ENCODE measurements around the gene DRGX.

DRGX gene

DNA sequence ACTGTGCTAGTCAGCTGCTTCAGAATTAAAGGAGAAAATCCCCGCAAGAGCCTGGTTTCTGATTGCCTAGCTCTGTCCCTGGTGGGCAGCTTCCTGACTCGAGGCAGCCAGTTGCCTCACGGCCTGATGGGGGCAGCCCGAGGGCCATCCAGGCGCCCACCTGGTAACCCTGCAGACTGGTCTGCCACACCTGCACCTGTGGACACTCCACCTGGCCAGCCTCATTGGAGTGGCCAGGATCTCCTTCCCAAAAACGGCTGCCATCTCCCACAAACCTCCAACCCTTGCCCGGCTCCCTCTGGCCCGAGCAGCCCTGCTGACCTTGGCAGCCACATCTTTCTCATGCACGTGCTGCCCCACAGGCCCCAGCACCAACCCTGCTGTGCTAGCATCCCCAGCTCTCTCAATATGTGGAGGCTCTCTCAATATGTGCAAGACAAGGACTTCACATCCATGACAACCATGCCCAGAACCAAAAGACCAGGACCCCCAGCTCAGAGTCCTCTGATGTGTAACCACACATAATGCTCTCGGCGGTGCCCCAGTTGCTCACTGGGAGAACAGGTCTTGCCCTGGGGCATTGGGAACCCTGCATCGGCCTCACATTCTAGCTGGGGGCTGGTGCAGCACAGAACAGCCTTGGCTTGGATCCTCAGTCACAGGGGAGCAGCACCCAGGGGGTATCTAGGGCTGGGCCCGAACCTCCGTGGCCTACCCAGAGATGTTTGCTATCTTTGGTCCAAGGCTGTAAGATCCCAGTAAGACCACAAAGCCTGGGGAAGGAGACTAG lies 14.6 kb downstream of the DRGX start:
- DNase-seq: no peak

DNA sequence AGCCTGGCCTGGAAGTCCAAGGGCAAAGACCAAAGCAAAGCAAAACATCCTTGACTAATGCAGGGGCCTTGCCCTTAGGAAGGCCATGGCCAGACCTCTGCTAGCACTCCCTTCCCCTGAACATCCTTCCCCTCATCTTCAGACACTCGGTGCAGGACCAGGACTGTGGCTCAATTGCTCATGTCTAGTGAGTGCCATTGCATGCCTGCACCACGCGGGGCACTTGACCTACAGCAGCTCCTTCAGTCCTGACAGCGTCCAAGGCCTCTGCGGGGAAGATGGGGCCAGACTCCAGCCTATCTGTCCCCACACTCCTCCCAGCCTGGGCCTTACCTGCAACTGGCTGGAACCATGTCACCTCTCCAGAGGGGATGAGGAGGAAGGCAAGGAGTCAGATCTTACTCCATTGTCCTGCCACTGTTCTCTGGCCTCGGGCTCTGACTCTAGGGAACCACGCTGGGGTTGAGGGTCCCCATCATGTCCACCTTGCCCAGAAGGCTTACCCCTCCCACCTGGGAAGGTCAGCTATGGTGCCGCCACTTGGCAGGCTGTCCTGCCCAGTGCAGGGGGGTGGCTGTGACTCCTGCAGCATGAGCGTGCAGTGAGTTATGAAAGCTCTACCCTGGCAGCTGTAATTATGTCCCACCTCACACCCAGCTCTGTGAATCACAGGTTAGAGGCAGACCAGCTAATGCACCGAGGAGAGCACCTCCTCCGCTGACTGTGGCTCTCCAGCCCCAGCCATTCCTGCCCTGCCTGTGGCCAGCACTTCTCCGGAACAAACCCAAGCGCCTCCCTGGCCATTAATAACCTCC lies 16.1 kb downstream of the DRGX start:
- no peak for DNase-seq

DNA sequence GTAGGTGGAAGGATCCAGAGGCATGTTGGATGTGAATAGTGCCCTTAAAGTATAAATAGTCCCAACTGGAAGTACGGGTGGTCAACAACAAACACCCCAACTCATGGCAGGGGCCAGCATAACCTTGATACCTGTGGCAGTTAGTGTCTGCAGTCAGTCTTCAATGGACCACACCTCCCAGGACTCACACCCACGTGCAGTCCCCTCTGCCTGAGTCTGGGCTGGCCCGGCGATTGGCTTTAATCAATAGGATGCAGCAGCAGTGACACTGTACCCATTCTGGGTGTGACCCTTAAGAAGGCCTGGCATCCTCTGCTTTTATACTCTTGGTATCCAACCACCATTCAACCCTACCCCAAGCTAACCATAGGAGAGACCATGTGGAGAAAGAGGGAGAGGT lies 18.6 kb downstream of the DRGX start:
- no peak for DNase-seq

DNA sequence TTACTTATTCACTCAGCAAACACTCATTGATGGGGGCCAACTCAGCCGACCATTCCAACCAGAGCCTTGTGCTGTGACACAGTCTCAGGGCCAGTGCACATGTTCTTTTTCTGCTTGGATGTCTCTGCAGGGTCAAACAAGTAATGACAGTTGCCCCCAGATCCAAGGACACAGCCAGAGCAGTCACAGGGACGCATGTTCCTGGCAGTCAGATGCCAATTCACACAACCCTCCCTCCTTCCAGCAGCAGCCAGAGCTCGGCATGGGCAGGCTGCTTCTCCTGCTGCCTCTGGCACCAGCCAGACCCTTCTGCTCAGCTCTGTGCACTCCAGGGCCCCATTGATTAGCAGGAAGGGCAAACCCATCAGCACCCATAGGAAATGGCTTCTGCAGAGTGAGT lies 20.3 kb downstream of the DRGX start:
- no peak for DNase-seq

DNA sequence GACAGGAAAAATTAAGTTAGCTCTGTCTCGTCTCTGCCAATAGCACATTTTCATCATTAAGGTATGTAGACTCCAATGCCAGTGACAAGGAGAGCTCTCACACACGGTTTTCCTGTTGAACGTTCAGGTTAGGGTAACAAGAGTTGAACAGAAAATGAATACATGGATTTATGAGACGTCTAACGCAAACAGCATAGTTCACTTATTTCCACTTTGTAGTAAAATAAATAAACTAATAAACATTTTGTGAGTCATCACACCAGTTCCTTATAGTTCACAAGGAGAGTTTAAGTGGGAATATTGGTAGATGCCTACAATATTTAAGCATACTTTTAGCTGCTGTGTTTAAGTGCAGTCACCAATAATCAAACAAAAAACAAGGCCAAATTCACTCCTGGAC lies 21.1 kb downstream of the DRGX start:
- DNase-seq: no peak

DNA sequence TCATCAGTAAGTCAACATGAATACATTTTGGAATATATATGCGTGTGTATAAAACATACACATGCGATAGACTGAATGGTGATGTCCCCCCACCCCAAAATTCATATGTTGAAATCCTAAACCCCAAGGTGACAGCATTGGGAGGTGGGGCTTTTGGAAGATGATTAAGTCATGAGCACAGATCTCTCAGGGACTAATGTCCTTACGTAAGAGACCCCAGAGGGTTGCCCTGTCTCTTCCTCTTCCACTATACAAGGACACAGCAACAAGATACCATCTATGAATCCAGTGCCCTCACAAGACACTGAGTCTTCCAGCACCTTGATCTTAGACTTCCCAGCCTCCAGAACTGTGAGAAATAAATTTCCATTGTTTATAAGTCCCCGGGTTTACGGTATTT lies 22.5 kb downstream of the DRGX start:
- no peak for DNase-seq

DNA sequence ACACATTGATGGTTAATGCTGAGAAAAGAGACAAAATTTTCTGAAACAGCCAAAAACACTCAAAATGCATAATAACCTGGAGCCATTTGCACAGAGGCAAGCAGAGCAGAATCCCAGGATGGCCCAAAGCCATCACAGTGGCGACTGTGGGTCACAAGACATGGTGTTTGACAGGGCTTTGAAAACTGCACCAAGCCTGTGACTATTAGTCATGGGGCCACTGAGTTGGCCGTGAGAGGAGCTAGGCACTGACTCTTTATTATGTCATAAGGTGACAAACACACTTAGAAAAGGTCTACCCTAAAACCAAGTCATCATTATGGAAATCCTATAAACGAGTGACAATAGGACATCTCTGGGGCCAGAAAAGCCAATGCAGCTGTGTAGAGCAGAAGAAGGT lies 23.9 kb downstream of the DRGX start:
- no peak for DNase-seq

DNA sequence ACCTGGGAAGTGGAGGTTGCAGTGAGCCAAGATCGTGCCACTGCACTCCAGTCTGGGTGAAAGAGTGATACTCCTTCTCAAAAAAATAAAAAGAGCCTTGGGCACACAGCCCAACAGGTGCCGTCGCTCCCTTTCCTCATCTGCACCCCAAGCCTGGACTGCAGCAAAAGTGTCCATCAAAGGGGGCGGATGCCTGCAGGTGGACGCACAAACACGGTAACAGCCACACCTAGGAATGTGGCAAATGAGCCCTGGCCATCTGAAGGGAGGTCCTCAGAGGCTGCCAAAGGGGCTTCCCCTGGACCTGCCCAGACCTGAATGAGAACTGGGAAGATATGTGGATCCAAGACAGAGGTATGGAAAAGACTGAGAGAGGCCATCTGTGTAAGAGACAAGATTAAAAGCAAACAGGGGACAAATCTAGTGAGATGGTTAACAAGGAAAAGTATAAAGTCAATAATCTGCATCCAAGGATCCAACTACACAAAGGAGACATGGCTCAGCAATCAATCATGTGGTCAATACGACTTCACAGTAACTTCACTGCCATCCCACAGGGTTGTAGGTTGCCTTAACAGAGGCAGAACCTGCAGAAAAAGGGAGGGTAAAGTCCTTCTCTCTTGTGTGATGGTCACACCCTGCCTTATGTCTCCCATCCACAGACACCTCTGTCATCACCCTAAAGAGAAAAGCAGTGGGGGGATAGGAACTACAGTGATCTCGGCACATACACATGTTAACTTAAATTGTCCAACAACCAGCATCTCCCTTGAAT lies 25.4 kb downstream of the DRGX start:
- DNase-seq: no peak

DNA sequence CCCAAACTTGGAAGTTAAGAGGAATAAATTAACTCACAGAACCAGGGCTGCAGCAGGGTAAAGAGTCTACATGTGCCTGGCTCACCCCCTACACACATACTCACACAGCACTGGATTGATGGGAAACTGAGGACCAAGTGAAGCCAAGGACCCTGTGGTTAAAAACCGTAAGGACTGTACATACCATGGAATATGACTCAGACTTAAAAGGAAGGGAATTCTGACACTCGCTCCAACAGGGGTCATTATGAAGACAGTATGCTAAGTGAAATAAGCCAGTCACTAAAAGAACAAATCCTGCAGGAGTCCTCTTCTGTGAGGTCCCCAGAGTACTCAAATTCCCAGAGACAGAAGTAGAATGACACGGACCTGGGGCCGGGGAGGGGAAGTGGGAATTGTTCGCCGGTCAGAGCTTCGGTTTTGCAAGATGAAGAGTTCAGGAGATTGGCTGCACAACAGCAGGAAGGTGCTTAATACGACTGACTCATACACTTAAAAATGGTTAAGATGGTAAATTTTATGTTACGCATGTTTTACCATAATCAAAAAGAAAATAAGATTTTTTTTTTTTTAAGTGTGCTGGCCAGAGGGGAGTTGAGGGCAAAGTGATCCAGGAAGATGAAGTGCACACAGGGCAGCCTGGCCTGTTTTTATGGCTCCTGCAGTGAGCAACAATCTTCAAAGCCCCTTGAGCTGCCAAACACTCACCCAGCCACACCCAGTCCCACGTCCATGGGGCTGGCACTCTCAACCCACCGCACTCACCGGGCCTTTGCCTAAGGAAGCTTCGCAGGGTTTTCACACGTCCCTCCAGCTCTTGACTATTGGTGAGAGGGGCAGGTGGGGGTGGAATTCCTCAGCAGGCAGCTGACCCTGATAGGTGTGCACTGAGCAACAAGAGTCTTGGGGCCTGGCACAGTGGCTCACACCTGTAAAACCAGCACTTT lies 26.4 kb downstream of the DRGX start:
- no peak for DNase-seq

DNA sequence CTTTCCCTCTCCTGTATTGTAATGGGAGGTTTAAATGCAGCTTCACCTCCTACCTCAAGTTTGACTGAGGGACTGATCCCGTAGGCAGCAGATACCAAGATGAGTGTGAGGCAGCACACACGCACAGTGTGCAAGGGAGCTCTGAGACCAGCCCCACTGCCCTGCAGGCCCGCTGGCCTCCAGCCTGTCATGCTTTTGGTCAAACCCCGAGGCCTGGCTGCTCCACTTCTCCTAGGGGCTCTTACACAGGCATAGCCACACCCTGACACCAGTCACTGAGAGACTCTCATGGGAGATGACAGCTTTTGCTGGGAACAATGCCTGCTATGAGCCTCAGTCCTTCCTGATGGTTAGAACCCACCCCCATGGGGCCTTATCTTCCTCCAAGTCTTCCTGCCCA lies 27.6 kb downstream of the DRGX start:
- no peak for DNase-seq

DNA sequence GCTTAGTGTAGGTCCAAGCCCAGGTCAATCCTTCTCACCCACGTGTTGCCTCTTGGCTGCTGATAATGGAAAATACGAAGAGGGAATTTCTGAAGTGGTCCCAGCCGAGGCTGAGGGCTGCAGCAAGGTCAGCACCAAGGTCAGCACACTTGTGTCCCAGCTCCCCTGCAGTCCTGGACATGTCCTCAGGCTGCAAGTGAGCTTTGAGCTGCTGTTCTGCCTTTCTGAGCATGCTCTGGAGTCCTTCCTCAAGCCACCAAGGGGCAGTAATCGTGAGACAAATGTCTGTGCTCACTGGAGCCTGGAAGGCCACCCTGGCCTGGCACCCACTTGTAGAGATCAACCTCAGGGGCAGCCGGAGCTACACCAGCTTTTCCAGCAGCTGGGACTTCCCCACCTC lies 28.3 kb downstream of the DRGX start:
- DNase-seq: no peak

DNA sequence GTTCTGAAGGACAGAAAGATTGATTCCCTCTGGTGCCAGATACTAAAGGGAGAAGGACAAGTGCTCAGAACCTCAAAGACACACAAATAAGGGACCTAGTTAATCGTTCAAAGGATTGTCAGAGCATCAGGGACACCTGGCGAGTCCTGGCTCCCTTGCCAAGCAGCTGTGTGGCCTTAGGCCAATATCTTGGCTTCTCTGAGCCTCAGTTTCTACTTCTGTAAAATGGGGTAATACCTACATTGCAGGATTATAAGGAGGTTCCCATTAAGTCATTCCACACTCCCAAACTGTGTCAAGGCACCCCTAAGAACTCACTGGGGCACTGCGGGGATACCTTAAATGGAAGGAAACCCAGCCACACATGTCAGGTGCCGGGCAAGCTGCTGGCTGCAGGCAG lies 29.4 kb downstream of the DRGX start:
- DNase-seq: no peak

DNA sequence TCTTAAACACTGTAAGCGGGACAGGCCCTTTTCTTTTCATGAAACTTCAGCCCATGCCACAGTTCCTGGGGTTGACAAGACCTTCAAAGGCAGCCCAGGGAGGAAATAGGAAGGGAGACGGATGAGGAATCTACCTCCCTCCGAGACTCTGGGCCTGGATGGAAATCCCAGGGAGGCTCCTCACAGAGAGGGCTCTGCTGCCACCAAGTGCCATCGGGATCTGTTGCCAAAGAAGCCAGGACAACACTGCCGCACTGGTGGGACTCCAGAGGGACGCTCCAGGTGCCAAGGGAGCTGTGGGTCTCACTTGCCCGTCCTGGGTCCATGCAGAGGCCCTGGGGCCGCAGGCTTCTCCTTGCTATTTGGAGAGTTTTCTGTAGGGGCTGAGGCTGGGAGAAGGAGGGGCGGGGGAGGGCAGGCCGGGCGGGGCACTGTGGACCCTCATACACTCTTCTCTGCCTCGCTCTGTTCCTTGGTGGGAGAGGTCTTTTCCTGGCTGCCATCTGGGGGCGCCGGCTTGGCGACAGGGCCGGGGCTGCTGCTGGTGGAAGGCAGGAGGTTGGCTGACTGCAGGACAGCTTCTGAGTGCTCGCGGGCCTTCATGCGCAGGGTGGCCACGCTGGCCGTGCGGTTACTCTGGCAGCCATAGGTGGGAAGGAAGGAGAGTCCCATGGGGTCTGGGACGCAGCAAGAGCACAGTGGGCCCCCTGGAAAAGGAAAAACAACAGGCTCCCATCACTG lies 30.0 kb downstream of the DRGX start:
- DNase-seq: no peak

DNA sequence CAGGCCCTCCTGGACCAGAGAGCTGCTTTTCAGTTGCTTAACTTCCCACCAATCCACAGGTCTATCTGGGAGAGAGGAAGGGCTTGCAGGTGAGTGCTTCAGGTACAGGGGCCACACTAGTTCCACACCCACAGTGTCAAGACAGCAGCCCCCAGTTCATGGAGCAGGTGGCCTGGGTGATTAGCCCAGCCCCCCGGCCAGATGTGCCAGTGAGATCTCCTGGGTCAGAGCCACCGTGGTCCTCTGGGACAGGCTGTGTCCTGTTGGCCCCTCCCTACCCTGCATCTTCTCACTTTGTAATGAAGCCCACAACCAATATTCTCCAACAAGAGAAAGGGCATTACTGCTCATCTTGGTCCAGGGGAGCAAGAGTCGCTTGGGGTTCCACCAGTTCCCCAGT lies 30.6 kb downstream of the DRGX start:
- no peak for DNase-seq

DNA sequence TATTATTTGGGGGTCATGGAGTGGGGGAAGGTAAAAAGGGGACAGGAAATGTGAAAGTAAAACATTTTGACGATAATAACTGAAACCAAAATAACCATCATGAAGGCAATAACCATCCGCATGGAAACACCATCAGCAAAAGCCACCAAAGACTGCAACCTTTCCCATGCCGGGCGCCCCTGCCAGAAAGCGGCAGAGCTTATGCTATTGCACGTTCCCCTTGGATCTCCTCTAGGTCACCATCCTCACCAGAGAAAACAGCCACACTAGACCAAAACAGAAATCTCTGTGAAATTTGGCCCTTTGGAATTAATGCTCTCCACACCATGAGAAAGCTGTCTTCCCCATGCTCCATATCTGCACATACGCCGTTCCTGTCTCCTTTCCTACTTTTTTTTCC lies 31.1 kb downstream of the DRGX start:
- DNase-seq: no peak

DNA sequence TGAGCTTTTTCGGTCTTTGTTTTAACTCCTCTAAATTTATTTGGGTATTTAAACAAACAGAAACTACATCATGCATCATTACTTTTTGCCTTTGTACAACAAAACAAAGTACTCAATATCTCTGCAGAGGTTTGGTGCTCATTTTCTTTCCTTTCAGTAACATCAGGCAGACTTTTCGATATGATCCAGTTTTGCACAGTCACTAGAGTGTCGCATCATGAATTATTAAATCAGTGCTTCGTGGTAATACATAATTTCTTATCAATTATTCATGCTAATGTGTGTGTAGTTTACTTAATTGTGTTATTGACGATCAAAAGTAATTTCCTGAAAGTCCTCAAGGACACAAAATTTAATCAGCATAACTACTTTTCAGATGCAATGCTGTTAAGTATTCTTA lies 31.8 kb downstream of the DRGX start:
- DNase-seq: no peak

DNA sequence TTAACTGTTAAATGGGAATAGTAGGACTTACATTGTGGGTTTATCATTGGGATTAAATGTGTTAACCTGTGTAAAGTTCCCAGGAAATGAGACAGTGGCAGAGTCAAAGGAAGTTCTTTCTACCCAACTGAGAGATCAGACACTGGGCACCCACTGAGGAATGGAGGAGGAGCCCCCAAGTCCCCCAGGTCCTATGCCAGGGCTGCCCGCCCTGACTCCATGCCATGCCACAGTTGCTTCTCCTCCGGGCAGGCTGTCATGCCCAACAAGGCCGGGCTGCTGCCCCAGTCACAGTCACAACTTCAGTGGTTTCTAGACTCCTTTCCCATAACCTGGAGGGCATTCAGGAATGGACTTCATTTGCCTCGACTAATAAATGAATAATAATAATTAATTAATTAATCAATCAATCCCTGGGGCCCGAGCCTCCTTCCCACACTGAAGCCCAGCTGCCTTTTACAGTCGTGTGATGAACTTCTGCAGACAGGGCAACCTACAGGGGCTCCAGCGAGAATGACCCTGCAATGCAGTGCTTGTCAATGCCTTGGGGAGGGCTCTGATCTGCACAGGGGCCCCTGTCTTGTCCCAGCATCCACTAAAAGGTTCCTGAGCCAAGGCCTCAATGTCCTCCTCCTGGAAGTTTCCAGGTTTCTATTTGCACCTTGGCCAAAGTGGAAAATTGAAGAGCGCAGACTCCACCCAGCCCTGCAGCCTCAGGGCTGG lies 32.4 kb downstream of the DRGX start:
- no peak for DNase-seq

DNA sequence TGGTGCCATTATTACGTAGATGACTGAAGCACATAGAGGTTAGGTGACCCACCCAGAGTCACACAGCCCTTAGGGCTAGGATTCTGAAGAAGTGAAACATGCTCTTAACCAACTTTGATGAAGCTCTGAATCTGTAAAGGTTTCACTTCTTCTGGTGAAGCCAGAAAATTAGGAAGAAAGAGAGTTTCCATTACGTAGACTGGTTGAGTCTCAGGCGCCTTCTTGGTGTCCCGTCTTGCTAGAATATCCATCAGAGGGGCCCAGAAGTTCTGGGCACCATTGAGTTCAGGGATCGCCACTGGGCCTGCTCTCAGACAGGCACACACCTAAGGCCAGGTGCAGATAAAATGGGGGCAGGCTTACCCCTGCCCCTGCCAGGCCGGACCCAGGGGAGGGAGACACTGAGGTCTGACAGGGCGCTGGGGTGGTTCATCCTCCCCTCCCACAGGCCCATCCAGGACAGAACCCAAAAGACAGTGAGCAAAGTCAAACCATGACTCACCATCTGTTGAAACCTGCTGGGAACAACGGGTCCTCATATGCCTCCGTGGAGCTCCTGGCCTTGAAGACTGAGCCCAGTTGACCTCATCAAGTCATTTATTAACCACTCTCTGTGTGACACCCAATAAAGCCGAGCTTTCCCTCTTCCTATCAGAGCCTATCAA lies 33.2 kb downstream of the DRGX start:
- no peak for DNase-seq

DNA sequence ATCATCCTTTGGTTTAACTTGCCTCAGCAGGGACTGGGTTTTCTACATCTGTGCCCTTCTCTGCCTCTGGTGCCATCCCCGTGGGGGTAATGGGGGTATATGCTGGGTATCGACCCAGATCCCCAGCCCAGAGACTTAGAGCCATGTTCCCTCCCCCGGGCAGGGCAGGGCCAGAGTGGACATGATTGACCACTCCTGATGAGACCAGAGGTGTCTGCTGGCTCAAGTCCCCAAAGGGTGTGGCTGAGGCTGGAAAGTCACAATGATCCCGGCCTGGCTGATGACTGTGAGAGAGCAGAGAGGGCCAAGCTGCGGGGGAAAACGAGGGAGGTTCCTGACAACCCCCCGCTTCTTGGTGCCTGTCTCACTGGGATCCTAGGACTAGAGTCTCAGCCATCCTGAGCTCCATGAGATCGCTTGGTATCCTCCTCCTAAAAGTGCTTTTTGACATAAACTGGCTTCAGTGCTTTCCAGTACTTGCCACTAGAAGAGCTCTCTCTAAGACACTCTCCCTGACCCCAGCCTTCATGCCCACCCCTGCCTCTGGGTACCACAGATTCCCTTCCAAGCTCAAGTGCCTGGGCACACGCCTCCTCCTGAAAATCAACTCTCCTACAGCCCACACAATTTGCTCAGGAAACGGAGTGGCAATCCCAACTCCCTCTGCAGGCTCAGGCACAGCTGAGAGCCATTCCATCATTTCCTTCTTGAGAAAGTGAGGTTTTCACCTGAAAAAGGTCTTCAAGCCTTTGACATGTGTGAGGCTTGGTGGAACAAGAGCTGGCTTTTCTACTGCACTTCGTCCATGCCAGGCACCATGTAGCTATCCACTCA lies 33.9 kb downstream of the DRGX start:
- DNase-seq: no peak

Measured in C1 segment of cervical spinal cord (tissue), 14 donors.